Measurements from ENCODE around the gene PIH1D1. TPM values are rescaled to one million over a fixed set of nuclear protein-coding genes. Genes with fewer than 3 reads are reported as not detected.
A peak's percentile ranks its signal among the peaks of the same experiment; 100 is the strongest.

Gene PIH1D1
- total and polyA plus RNA-seq, 10 of the 15 experiments (the other 5 are each of a cell fraction or from before 2014, with no cell fraction given) = 16.1 to 153 (median 106) TPM

DNA sequence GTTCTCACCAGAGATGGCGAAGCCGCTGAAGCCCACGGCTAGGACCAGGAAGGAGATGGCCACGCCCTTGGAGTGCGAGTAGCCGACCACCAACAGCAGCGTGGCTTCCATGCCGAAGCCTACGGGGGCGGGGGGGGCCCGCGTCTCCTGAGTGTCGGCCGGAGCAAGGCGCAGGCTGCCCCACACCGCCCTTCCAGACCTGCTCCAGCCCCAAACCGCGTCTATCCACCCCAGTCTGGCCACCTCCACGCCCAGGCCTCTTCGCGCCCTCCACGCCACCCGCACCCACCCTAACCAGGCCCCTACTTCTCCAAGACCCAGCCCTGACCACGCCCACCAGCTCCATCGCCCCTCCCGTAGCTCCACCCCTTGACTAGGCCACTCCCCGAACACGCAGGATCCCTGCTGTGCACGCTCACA is 20.3 kb downstream of the PIH1D1 start:
- no peaks in the 10 kb centered on the region; the same call in 1 of the 2 replicates for H3K4me1 ChIP-seq (ENCODE audit: control insufficient read depth, insufficient read depth, low read length)
- peaks cover 5 to 15% of the 10 kb centered on the region in 2 experiments for H3K27me3 ChIP-seq (replicated peaks in 1 of 2; ENCODE audit: control insufficient read depth in 2 of 2, insufficient read depth in 2 of 2, low read length in 1 of 2)
- no peak overlapping the region for H3K27ac ChIP-seq (ENCODE audit: control insufficient read depth, insufficient read depth)
- no peaks in the 10 kb centered on the region for H3K36me3 ChIP-seq (ENCODE audit: control insufficient read depth in 2 of 2, insufficient read depth in 2 of 2, low read length in 1 of 2)
- no peaks in the 10 kb centered on the region for H3K9me3 ChIP-seq (replicated peaks; ENCODE audit: control insufficient read depth, insufficient read depth, low read length)
- intact Hi-C loops (cut with micrococcal nuclease; ENCODE audit: unreplicated experiment) = no loop called here
- WGBS (ENCODE audit: insufficient coverage, insufficient replicate concordance, low lambda C conversion rate, missing lambda C conversion rate) = 70% methylated on average over 28 of the region's 29 CpGs
- no peak for DNase-seq (ENCODE audit: low read depth, low spot score)
- H3K9ac ChIP-seq (ENCODE audit: control insufficient read depth, insufficient read depth, low read length) = no peak overlapping the region
- FAIRE-seq = no peak
- H3K79me2 ChIP-seq (ENCODE audit: control insufficient read depth, insufficient read depth, low read length) = no peaks in the 10 kb centered on the region
- RAD21 ChIA-PET (ENCODE audit: unreplicated experiment) = no interaction called here
- in situ Hi-C loops (cut with MboI) = no loop called here
- BruUV-seq (replicated peaks) = no TSS peak
- CTCF ChIA-PET = interaction anchor here (0.7 to 1.9 kb wide), 4 partner anchors 22 to 97 kb away, joined by 3 to 5 read pairs (median 4); no protein-coding TSS in a partner anchor
- TF ChIP-seq SUPT20H (IDR thresholded peaks at IDR 0.05; ENCODE audit: borderline replicate concordance, control insufficient read depth, low read depth, low read length) (no peak), ESRRA (IDR thresholded peaks at IDR 0.05; ENCODE audit: low read length) (no peak), MTA3 (IDR thresholded peaks at IDR 0.05; ENCODE audit: borderline replicate concordance, low read length) (no peak), STAT1 (conservative IDR thresholded peaks at IDR 0.05) (no peak)
- TF ChIP-seq, protein P1, sequence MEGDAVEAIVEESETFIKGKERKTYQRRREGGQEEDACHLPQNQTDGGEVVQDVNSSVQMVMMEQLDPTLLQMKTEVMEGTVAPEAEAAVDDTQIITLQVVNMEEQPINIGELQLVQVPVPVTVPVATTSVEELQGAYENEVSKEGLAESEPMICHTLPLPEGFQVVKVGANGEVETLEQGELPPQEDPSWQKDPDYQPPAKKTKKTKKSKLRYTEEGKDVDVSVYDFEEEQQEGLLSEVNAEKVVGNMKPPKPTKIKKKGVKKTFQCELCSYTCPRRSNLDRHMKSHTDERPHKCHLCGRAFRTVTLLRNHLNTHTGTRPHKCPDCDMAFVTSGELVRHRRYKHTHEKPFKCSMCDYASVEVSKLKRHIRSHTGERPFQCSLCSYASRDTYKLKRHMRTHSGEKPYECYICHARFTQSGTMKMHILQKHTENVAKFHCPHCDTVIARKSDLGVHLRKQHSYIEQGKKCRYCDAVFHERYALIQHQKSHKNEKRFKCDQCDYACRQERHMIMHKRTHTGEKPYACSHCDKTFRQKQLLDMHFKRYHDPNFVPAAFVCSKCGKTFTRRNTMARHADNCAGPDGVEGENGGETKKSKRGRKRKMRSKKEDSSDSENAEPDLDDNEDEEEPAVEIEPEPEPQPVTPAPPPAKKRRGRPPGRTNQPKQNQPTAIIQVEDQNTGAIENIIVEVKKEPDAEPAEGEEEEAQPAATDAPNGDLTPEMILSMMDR (IDR thresholded peaks at IDR 0.05 in 2 of 3, conservative IDR thresholded peaks at IDR 0.05 in 1 of 3; ENCODE audit: control insufficient read depth in 2 of 3, extremely low read depth in 1 of 3, insufficient read depth in 1 of 3, low read depth in 3 of 3, low read length in 3 of 3) = no peak
- POLR2A ChIA-PET = no interaction called here
- ATAC-seq = 0 out of 3 replicates have a peak, but pooled peaks have one; percentile 31
- H2AFZ ChIP-seq (ENCODE audit: control insufficient read depth, low read depth, low read length) = no peak overlapping the region
- no peaks in the 10 kb centered on the region for H4K20me1 ChIP-seq (ENCODE audit: control insufficient read depth, insufficient read depth)
- SMC1A ChIA-PET (ENCODE audit: uncharacterized antibody, unreplicated experiment) = interaction anchor here (1.2 kb wide), 1 partner anchor 14 kb away, joined by 3 read pairs; no protein-coding TSS in a partner anchor
- H3K4me3 ChIP-seq = no peak overlapping the region
- H3K4me2 ChIP-seq (ENCODE audit: control insufficient read depth, insufficient read depth) = no peak overlapping the region
